Fibroblast of lung (primary cell): Measurements from ENCODE around the gene KCTD18. TPM values are rescaled to one million over a fixed set of nuclear protein-coding genes. Genes with fewer than 3 reads are reported as not detected.
A peak's percentile ranks its signal among the peaks of the same experiment; 100 is the strongest.

Experiments
- DNase-seq, 2 donors: peaks; one replicate each; pipeline versions ENCODE4 v3.0.0 to v3.0.0-alpha.2; 2010; ENCODE audit warnings: low read depth in 2 of 2
- H2AFZ ChIP-seq: 2 replicates; pipeline ENCODE4 v1.5.1; 2012; ENCODE audit warnings: low read length, control low read depth, inconsistent platforms
- H3K27ac ChIP-seq: 2 replicates; pipeline ENCODE4 v1.5.1; 2011; ENCODE audit warnings: low read length, control low read depth; ENCODE audit not compliant: insufficient read depth
- H3K27me3 ChIP-seq: 2 replicates; pipeline ENCODE4 v1.5.1; 2011; ENCODE audit warnings: mild to moderate bottlenecking, low read length; ENCODE audit not compliant: control insufficient read depth, insufficient read depth
- H3K36me3 ChIP-seq: 2 replicates; pipeline ENCODE4 v1.5.1; 2011; ENCODE audit warnings: low read length; ENCODE audit not compliant: control insufficient read depth, insufficient read depth
- H3K4me1 ChIP-seq: 2 replicates; pipeline ENCODE4 v1.5.1; 2011; ENCODE audit warnings: low read length; ENCODE audit not compliant: control insufficient read depth, insufficient read depth; ENCODE audit errors: extremely low read depth
- H3K4me2 ChIP-seq: 2 replicates; pipeline ENCODE4 v1.5.1; 2011; ENCODE audit warnings: low read length, control low read depth; ENCODE audit not compliant: insufficient read depth; ENCODE audit errors: extremely low read depth
- H3K4me3 ChIP-seq, 4 experiments: fragments of 200-600 bp in 1 of 4; sonication (generic) in 1 of 4; replicated peaks in 1 of 4; 2 replicates each; pipeline ENCODE4 v1.5.1; 2011 to 2016; ENCODE audit warnings: low read length in 4 of 4, low read depth in 3 of 4, mild to moderate bottlenecking in 3 of 4, control low read depth in 2 of 4, inconsistent platforms in 1 of 4, mixed read lengths in 1 of 4; ENCODE audit not compliant: insufficient read depth in 1 of 4; ENCODE audit errors: control extremely low read depth in 1 of 4
- H3K79me2 ChIP-seq: 2 replicates; pipeline ENCODE4 v1.5.1; 2012; ENCODE audit warnings: mild to moderate bottlenecking, low read length, inconsistent platforms; ENCODE audit not compliant: control insufficient read depth, insufficient read depth
- H3K9ac ChIP-seq: 2 replicates; pipeline ENCODE4 v1.5.1; 2011; ENCODE audit warnings: mild to moderate bottlenecking, low read length, control low read depth; ENCODE audit not compliant: insufficient read depth
- H3K9me3 ChIP-seq: 2 replicates; pipeline ENCODE4 v1.5.1; 2012; ENCODE audit warnings: low read depth, low read length; ENCODE audit not compliant: control insufficient read depth, insufficient read depth
- H4K20me1 ChIP-seq: 2 replicates; pipeline ENCODE4 v1.5.1; 2011; ENCODE audit warnings: low read length; ENCODE audit not compliant: control insufficient read depth, insufficient read depth; ENCODE audit errors: extremely low read depth
- CTCF ChIP-seq, 2 donors: IDR thresholded peaks in 1 of 2; conservative IDR thresholded peaks in 1 of 2; 1 replicate in 1 of 2; 2 replicates in 1 of 2; pipeline ENCODE4 v1.5.1; 2011 to 2012; ENCODE audit warnings: low read length in 2 of 2, control low read depth in 1 of 2, inconsistent platforms in 1 of 2, low read depth in 1 of 2, mild to moderate bottlenecking in 1 of 2
- EZH2 ChIP-seq: IDR thresholded peaks from 2 replicates; pipeline ENCODE4 v1.5.1; 2012; ENCODE audit warnings: low read length, control low read depth, mild to moderate bottlenecking; ENCODE audit errors: missing control alignments
- polyA plus RNA-seq, 2 donors: library from polyadenylated mRNA; depleted of rRNA in 1 of 2; stranded (reverse) in 1 of 2; unstranded in 1 of 2; fragments of >200 nt; gene quantifications; 2 replicates each; pipeline ENCODE4 v1.2.1, GENCODE V29; 2011 to 2012; ENCODE audit warnings: missing spikeins in 1 of 2
- total RNA-seq: library from RNA; depleted of rRNA; stranded (reverse); fragments of >200 nt; gene quantifications from 2 replicates; pipeline ENCODE4 v1.2.1, GENCODE V29; 2014

KCTD18 gene
- total and polyA plus RNA-seq, 2 donors (not counting 1 experiment from before 2014, with no cell fraction given), result 14.0 to 29.4 TPM

GRCh38 chr2:200444530-200444929, 65.3 kb downstream of the KCTD18 start:
- no peaks in the 10 kb centered on the region for H3K9me3 ChIP-seq
- no peak overlapping the region for H3K4me2 ChIP-seq
- H3K4me3 ChIP-seq, result no peak overlapping the region
- H3K4me1 ChIP-seq, result peaks cover 8% of the 10 kb centered on the region
- no peak overlapping the region for H2AFZ ChIP-seq
- H3K27me3 ChIP-seq, result no peaks in the 10 kb centered on the region
- no peaks in the 10 kb centered on the region for H4K20me1 ChIP-seq
- H3K27ac ChIP-seq, result no peak overlapping the region
- no peaks in the 10 kb centered on the region for H3K79me2 ChIP-seq
- peaks cover 4% of the 10 kb centered on the region for H3K36me3 ChIP-seq
- DNase-seq, result no peak
- no peak overlapping the region for H3K9ac ChIP-seq
- TF ChIP-seq CTCF (conservative IDR thresholded peaks at IDR 0.05 in 1 of 2, IDR thresholded peaks at IDR 0.05 in 1 of 2; ENCODE audit: low read depth in 1 of 2, low read length in 2 of 2) (no peak), EZH2 (no peak)

GRCh38 chr2:200443916-200444315, 66.0 kb downstream of the KCTD18 start:
- no peaks in the 10 kb centered on the region for H3K79me2 ChIP-seq
- H2AFZ ChIP-seq, result no peak overlapping the region
- no peak overlapping the region for H3K4me3 ChIP-seq
- H3K27me3 ChIP-seq, result no peaks in the 10 kb centered on the region
- H3K9me3 ChIP-seq, result no peaks in the 10 kb centered on the region
- no peak overlapping the region for H3K27ac ChIP-seq
- peaks cover 8% of the 10 kb centered on the region for H3K4me1 ChIP-seq
- H4K20me1 ChIP-seq, result no peaks in the 10 kb centered on the region
- no peak overlapping the region for H3K9ac ChIP-seq
- no peak overlapping the region for H3K4me2 ChIP-seq
- DNase-seq, result peak in 1 of 2 donors; percentile 45
- TF ChIP-seq CTCF (conservative IDR thresholded peaks at IDR 0.05 in 1 of 2, IDR thresholded peaks at IDR 0.05 in 1 of 2; ENCODE audit: low read depth in 1 of 2, low read length in 2 of 2), result no peak
- TF ChIP-seq EZH2, result no peak
- peaks cover 4% of the 10 kb centered on the region for H3K36me3 ChIP-seq

GRCh38 chr2:200443376-200443775, 66.5 kb downstream of the KCTD18 start:
- no peak overlapping the region for H3K4me3 ChIP-seq
- peaks cover 8% of the 10 kb centered on the region for H3K4me1 ChIP-seq
- H3K9ac ChIP-seq, result no peak overlapping the region
- H2AFZ ChIP-seq, result no peak overlapping the region
- no peak for DNase-seq
- no peaks in the 10 kb centered on the region for H3K9me3 ChIP-seq
- H3K4me2 ChIP-seq, result no peak overlapping the region
- H3K27me3 ChIP-seq, result no peaks in the 10 kb centered on the region
- TF ChIP-seq EZH2 (no peak), CTCF (conservative IDR thresholded peaks at IDR 0.05 in 1 of 2, IDR thresholded peaks at IDR 0.05 in 1 of 2; ENCODE audit: low read depth in 1 of 2, low read length in 2 of 2) (no peak)
- H3K27ac ChIP-seq, result no peak overlapping the region
- no peaks in the 10 kb centered on the region for H4K20me1 ChIP-seq
- peaks cover 3% of the 10 kb centered on the region for H3K36me3 ChIP-seq
- no peaks in the 10 kb centered on the region for H3K79me2 ChIP-seq
